ENCODE data around the gene HKDC1. TPM values are rescaled to one million over a fixed set of nuclear protein-coding genes. Genes with fewer than 3 reads are reported as not detected.

The HKDC1 gene
- total RNA-seq, 1 experiment from 2014 or later: 1.7 TPM

DNA sequence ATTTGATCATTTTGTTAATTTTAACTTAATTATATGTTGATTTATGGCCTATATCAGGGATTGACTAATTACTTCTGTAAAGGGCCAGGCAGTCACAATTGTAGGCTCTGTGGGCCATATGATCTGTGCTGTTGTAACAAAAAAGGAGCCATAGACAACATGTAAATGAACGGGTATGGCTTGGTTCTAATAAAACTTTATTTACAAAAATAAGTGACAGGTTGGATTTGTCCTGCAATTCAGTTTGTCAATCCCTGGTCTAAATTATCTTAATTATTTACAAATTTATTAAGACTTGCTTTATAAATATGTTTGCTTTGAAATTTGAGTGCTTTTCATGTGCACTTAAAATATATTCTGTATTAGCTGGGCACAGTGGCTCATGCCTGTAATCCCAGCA lies 55.3 kb downstream of the HKDC1 start:
- ChIA-PET POLR2A (no interaction called here), RAD21 (ENCODE audit: low non-redundant PET in 1 of 2, low total read pairs in 2 of 2, uncharacterized antibody in 2 of 2, unreplicated experiment in 2 of 2) (no interaction called here), CTCF (no interaction called here)
- Histone ChIP-seq H3K79me2 (ENCODE audit: insufficient read depth, low read length) (no peaks in the 10 kb centered on the region), H2AFZ (ENCODE audit: low read depth, low read length, poor library complexity, severe bottlenecking) (no peak overlapping the region), H3K4me1 (ENCODE audit: control insufficient read depth in 1 of 2, insufficient read depth in 2 of 2, low read length in 2 of 2) (no peaks in the 10 kb centered on the region), H3K4me3 (replicated peaks in 1 of 2; ENCODE audit: low read depth in 1 of 2, low read length in 2 of 2) (no peak overlapping the region), H3K27me3 (ENCODE audit: insufficient read depth, low read length) (no peaks in the 10 kb centered on the region), H4K20me1 (ENCODE audit: insufficient read depth) (no peaks in the 10 kb centered on the region), H3K9me3 (ENCODE audit: control insufficient read depth in 1 of 2, insufficient read depth in 1 of 2, low read depth in 1 of 2, low read length in 2 of 2) (0 out of 4 replicates have a peak, but pooled peaks cover 3 to 6% of the 10 kb centered on the region in 2 experiments), H3K27ac (ENCODE audit: low read depth, low read length) (no peak overlapping the region), H3K36me3 (ENCODE audit: control insufficient read depth in 1 of 2, insufficient read depth in 2 of 2, low read length in 2 of 2) (no peaks in the 10 kb centered on the region), H3K9ac (ENCODE audit: low read length) (no peak overlapping the region), H3K4me2 (ENCODE audit: low read length) (no peak overlapping the region), H3K9me2 (ENCODE audit: insufficient read depth) (no peaks in the 10 kb centered on the region)
- TF ChIP-seq ELF1 (IDR thresholded peaks at IDR 0.05; ENCODE audit: borderline replicate concordance, low read depth) (no peak), FOSL1 (IDR thresholded peaks at IDR 0.05; ENCODE audit: low read depth) (no peak), ZNF274 (IDR thresholded peaks at IDR 0.05; ENCODE audit: low read depth, low read length) (no peak), EGR1 (IDR thresholded peaks at IDR 0.05; ENCODE audit: low read depth) (no peak), REST (IDR thresholded peaks at IDR 0.05; ENCODE audit: low read depth) (no peak), TCF7L2 (IDR thresholded peaks at IDR 0.05; ENCODE audit: borderline replicate concordance, extremely low read depth, insufficient read depth, insufficient read length) (no peak)
- TF ChIP-seq, protein P1, sequence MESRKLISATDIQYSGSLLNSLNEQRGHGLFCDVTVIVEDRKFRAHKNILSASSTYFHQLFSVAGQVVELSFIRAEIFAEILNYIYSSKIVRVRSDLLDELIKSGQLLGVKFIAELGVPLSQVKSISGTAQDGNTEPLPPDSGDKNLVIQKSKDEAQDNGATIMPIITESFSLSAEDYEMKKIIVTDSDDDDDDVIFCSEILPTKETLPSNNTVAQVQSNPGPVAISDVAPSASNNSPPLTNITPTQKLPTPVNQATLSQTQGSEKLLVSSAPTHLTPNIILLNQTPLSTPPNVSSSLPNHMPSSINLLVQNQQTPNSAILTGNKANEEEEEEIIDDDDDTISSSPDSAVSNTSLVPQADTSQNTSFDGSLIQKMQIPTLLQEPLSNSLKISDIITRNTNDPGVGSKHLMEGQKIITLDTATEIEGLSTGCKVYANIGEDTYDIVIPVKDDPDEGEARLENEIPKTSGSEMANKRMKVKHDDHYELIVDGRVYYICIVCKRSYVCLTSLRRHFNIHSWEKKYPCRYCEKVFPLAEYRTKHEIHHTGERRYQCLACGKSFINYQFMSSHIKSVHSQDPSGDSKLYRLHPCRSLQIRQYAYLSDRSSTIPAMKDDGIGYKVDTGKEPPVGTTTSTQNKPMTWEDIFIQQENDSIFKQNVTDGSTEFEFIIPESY (IDR thresholded peaks at IDR 0.05; ENCODE audit: extremely low read depth, insufficient replicate concordance, low read length): no peak
- ATAC-seq (no peak), DNase-seq (ENCODE audit: low read depth, low spot score) (no peak)
- intact Hi-C loops (cut with micrococcal nuclease): no loop called here
- BruUV-seq (replicated peaks): no TSS peak
